ENCODE data around the gene CMTM7. TPM values are rescaled to one million over a fixed set of nuclear protein-coding genes. Genes with fewer than 3 reads are reported as not detected.

Gene CMTM7
- total and polyA plus RNA-seq, 9 of the 15 experiments (the other 6 are each of a cell fraction or from before 2014, with no cell fraction given), result 0.03 to 1.6 (median 0.42) TPM; not detected in 4

DNA sequence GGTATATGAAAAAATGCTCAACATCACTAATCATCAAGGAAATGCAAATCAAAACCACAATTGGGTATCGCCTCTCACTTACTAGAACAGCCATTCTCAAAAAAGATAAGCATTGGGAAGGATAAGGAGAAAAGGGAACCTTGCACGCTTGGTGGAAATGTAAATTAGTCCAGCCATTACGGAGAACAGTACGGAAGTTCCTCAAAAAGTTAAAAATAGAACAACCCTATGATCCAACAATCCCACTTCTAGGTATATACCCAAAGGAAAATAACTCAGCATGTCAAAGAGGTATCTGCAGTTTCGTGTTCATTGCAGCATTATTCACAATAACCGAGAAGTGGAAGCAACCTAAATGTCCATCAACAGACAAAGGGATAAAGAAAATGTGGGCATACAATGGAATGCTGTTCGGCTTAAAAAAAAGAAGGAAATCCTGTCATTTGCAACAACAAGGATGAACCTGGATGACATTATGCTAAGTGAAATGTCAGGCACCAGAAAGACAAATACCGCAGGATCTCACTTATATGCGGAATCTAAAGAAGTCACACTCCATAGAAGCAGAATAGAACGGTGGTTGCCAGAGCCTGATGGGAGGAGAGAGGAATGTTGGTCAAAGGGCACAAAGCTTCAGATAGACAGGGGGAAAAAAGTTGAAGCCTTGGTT is 11.7 kb upstream of the CMTM7 start:
- H3K9me1 ChIP-seq (ENCODE audit: control insufficient read depth, insufficient read depth, low read length), result no peaks in the 10 kb centered on the region
- ChIA-PET CTCF (ENCODE audit: low intra/inter-chr PET ratio) (no interaction called here), POLR2A (no interaction called here)
- H4K20me1 ChIP-seq (replicated peaks; ENCODE audit: control insufficient read depth, insufficient read depth, low read length), result no peaks in the 10 kb centered on the region
- H3K27ac ChIP-seq (ENCODE audit: extremely low read depth, low read depth, low read length), result no peak overlapping the region
- no peak overlapping the region for H3K9ac ChIP-seq (ENCODE audit: insufficient read depth in 1 of 2, low read depth in 2 of 2, low read length in 2 of 2)
- H2AFZ ChIP-seq (ENCODE audit: low read depth, low read length), result no peak overlapping the region
- intact Hi-C loops (cut with micrococcal nuclease), result loop anchor here (10.0 kb wide), 1 partner anchor 285 kb away; no protein-coding TSS in a partner anchor
- in situ Hi-C loops (cut with MboI), result loop anchor here (5.0 kb wide), 1 partner anchor 287 kb away; no protein-coding TSS in a partner anchor
- TF ChIP-seq ZZZ3 (IDR thresholded peaks at IDR 0.05) (no peak), POLR2A (conservative IDR thresholded peaks at IDR 0.05) (peak; percentile 51; the same call in 1 of the 2 replicates), PML (IDR thresholded peaks at IDR 0.05; ENCODE audit: low read length) (peak; percentile 77; the same call in 1 of the 2 replicates), ARID2 (IDR thresholded peaks at IDR 0.05) (no peak), POLR2AphosphoS5 (IDR thresholded peaks at IDR 0.05; ENCODE audit: control insufficient read depth, insufficient read depth, low read depth, low read length) (peak; percentile 55; the same call in 1 of the 2 replicates), GTF2E2 (tag; IDR thresholded peaks at IDR 0.05) (no peak), TRIM24 (IDR thresholded peaks at IDR 0.05) (no peak), ZNF41 (CRISPR knock-in tag; conservative IDR thresholded peaks at IDR 0.05) (no peak), ZC3H8 (IDR thresholded peaks at IDR 0.05) (peak; percentile 87; the same call in 1 of the 2 replicates)
- 0% methylated on average over 10 of the region's 10 CpGs for WGBS (ENCODE audit: insufficient coverage, low coverage, missing lambda C conversion rate)
- H3K4me1 ChIP-seq (replicated peaks in 1 of 2; ENCODE audit: control insufficient read depth in 2 of 2, insufficient read depth in 2 of 2, low read length in 2 of 2), result 0 out of 5 replicates have a peak, but pooled peaks cover 0 to 2% of the 10 kb centered on the region in 2 experiments
- DNase-seq (ENCODE audit: extremely low read depth in 1 of 4, low spot score in 3 of 4) (no peak), ATAC-seq (no peak; the same call in 2 of the 3 replicates), FAIRE-seq (no peak)
- no peaks in the 10 kb centered on the region for H3K79me2 ChIP-seq (ENCODE audit: control insufficient read depth, insufficient read depth, low read length)
- no peak overlapping the region for H3K4me2 ChIP-seq (ENCODE audit: insufficient read depth, low read length)
- H3K4me3 ChIP-seq, result no peak overlapping the region
- H3K9me3 ChIP-seq (replicated peaks; ENCODE audit: control insufficient read depth, insufficient read depth, low read depth, low read length), result no peaks in the 10 kb centered on the region
- peaks cover 20 to 22% of the 10 kb centered on the region in 2 experiments for H3K27me3 ChIP-seq (ENCODE audit: control insufficient read depth in 2 of 2, insufficient read depth in 2 of 2, low read length in 2 of 2)
- H3K36me3 ChIP-seq (ENCODE audit: control insufficient read depth, insufficient read depth, low read length), result no peaks in the 10 kb centered on the region
- BruUV-seq (replicated peaks), result no TSS peak

All from K562 (cell line).